K562 (cell line): Measurements from ENCODE around the gene LGALS7B. TPM values are rescaled to one million over a fixed set of nuclear protein-coding genes. Genes with fewer than 3 reads are reported as not detected.

Experiments used
- ATAC-seq: fragments of 200-7000 bp; cut with Tn5 transposase; 3 replicates; pipeline ENCODE4 v1.9.1; 2020; ENCODE audit warnings: moderate library complexity
- BruUV-seq: library from RNA; stranded (reverse); fragments of 400-500 nt; replicated peaks from 2 replicates; lab custom pipeline; 2021; lab: Mats Ljungman, UMichigan
- CTCF ChIA-PET: fragments of 300-600 bp; formaldehyde crosslinking; extraction: SDS; loops from one replicate; lab custom pipeline; 2021; ENCODE audit warnings: low intra/inter-chr PET ratio; lab: Yijun Ruan, JAX
- POLR2A ChIA-PET: fragments of 300-600, 350-650 bp; sonication (Branson Sonifier 250); formaldehyde crosslinking; extraction: SDS; loops from one replicate; lab custom pipeline; 2021; ENCODE audit warnings: antibody characterized with exemption, inconsistent platforms; lab: Yijun Ruan, JAX
- DNase-seq, 4 experiments: peaks; one replicate each; pipeline versions ENCODE4 v3.0.0 to v3.0.0-alpha.2; 2011 to 2018; ENCODE audit warnings: low spot score in 3 of 4, mixed read lengths in 3 of 4; ENCODE audit errors: extremely low read depth in 1 of 4
- FAIRE-seq: peaks from 2 replicates; lab custom pipeline; 2011; peaks lifted over from hg19 to GRCh38; lab: Jason Lieb, UNC
- H2AFZ ChIP-seq: 2 replicates; pipeline ENCODE4 v1.6.0; 2011; ENCODE audit warnings: low read depth, low read length, control low read depth, inconsistent platforms
- H3K27ac ChIP-seq: fragments of 200-600 bp; 3 replicates; pipeline ENCODE4 v1.8.0; 2011; ENCODE audit warnings: low read depth, mild to moderate bottlenecking, control low read depth, inconsistent platforms, low read length, moderate library complexity, mixed read lengths; ENCODE audit errors: extremely low read depth
- H3K27me3 ChIP-seq, 2 experiments: fragments of 300-600 bp in 1 of 2; 2 replicates in 1 of 2; 3 replicates in 1 of 2; pipeline versions ENCODE4 v1.6.0 to v1.8.0; 2011; ENCODE audit warnings: inconsistent platforms in 2 of 2, low read length in 2 of 2, mild to moderate bottlenecking in 1 of 2, mixed read lengths in 1 of 2, moderate library complexity in 1 of 2; ENCODE audit not compliant: control insufficient read depth in 2 of 2, insufficient read depth in 2 of 2
- H3K36me3 ChIP-seq: fragments of 300-600 bp; 3 replicates; pipeline ENCODE4 v1.8.0; 2011; ENCODE audit warnings: mild to moderate bottlenecking, low read length, inconsistent platforms; ENCODE audit not compliant: control insufficient read depth, insufficient read depth
- H3K4me1 ChIP-seq, 2 experiments: fragments of 200-600 bp in 1 of 2; replicated peaks in 1 of 2; 2 replicates in 1 of 2; 3 replicates in 1 of 2; pipeline versions ENCODE4 v1.5.1 to v1.8.0; 2011; ENCODE audit warnings: inconsistent platforms in 2 of 2, low read length in 2 of 2, mild to moderate bottlenecking in 1 of 2, mixed read lengths in 1 of 2, moderate library complexity in 1 of 2; ENCODE audit not compliant: control insufficient read depth in 2 of 2, insufficient read depth in 2 of 2
- H3K4me2 ChIP-seq: 2 replicates; pipeline ENCODE4 v1.6.1; 2011; ENCODE audit warnings: low read length, control low read depth, inconsistent platforms, mixed read lengths; ENCODE audit not compliant: insufficient read depth
- H3K4me3 ChIP-seq: fragments of 200-600 bp; sonication (generic), shearing (Covaris generic); 2 replicates; pipeline ENCODE4 v1.5.1; 2016; ENCODE audit warnings: control low read depth, inconsistent platforms
- H3K79me2 ChIP-seq: fragments of 200-600 bp; 3 replicates; pipeline ENCODE4 v1.8.0; 2011; ENCODE audit warnings: low read length, inconsistent platforms; ENCODE audit not compliant: control insufficient read depth, insufficient read depth
- H3K9ac ChIP-seq, 2 experiments: 2 replicates each; pipeline versions ENCODE4 v1.6.0 to v1.6.1; 2011; ENCODE audit warnings: low read depth in 2 of 2, low read length in 2 of 2, control low read depth in 1 of 2, inconsistent platforms in 1 of 2, mild to moderate bottlenecking in 1 of 2, mixed read lengths in 1 of 2; ENCODE audit not compliant: insufficient read depth in 1 of 2
- H3K9me1 ChIP-seq: one replicate; pipeline ENCODE4 v1.6.0; 2011; ENCODE audit warnings: inconsistent platforms, mild to moderate bottlenecking, low read length, moderate library complexity; ENCODE audit not compliant: control insufficient read depth, insufficient read depth
- H3K9me3 ChIP-seq: replicated peaks from 2 replicates; pipeline ENCODE4 v1.5.1; 2011; ENCODE audit warnings: low read depth, low read length, inconsistent platforms; ENCODE audit not compliant: control insufficient read depth, insufficient read depth
- H4K20me1 ChIP-seq: replicated peaks from 2 replicates; pipeline ENCODE4 v1.6.1; 2011; ENCODE audit warnings: low read length, inconsistent platforms, mixed read lengths; ENCODE audit not compliant: control insufficient read depth, insufficient read depth
- ARHGAP35 ChIP-seq: fragments of 450-650 bp; IDR thresholded peaks from 2 replicates; pipeline ENCODE4 v1.6.1; 2018; ENCODE audit not compliant: partially characterized antibody
- ATF7 ChIP-seq: fragments of 450-650 bp; IDR thresholded peaks from 2 replicates; pipeline ENCODE4 v1.7.1; 2014; ENCODE audit warnings: mild to moderate bottlenecking, moderate library complexity
- CBFA2T2 ChIP-seq: fragments of 450-650 bp; conservative IDR thresholded peaks from 2 replicates; pipeline ENCODE4 v1.6.1; 2017; ENCODE audit warnings: mild to moderate bottlenecking
- ESRRA ChIP-seq: fragments of 450-650 bp; IDR thresholded peaks from 2 replicates; pipeline ENCODE4 v1.6.1; 2014; ENCODE audit warnings: low read depth, mild to moderate bottlenecking, moderate library complexity, borderline replicate concordance
- FUS ChIP-seq: fragments of 200-400 bp; formaldehyde crosslinking; optimal IDR thresholded peaks from 2 replicates; pipeline ENCODE3; 2017; ENCODE audit warnings: low read depth, low read length
- ILK ChIP-seq: fragments of 450-650 bp; IDR thresholded peaks from 2 replicates; pipeline ENCODE4 v1.6.1; 2016; ENCODE audit warnings: missing genetic modification characterization, low read depth, mild to moderate bottlenecking, missing compliant biosample characterization, moderate library complexity, borderline replicate concordance
- MCM2 ChIP-seq: fragments of 450-650 bp; IDR thresholded peaks from 2 replicates; pipeline ENCODE4 v1.6.1; 2017; ENCODE audit warnings: low read depth, mild to moderate bottlenecking
- MIER1 ChIP-seq: fragments of 450-650 bp; IDR thresholded peaks from 2 replicates; pipeline ENCODE4 v1.6.1; 2016; ENCODE audit warnings: antibody characterized with exemption, mild to moderate bottlenecking, low read depth
- MTA2 ChIP-seq: fragments of 450-650 bp; IDR thresholded peaks from 2 replicates; pipeline ENCODE4 v1.6.1; 2016; ENCODE audit warnings: low read depth
- NCOR1 ChIP-seq: fragments of 450-650 bp; IDR thresholded peaks from 2 replicates; pipeline ENCODE4 v1.6.1; 2016; ENCODE audit warnings: mild to moderate bottlenecking, moderate library complexity
- SAP30 ChIP-seq: fragments of 200-600 bp; sonication (generic); IDR thresholded peaks from 2 replicates; pipeline ENCODE4 v1.6.1; 2012; ENCODE audit warnings: borderline replicate concordance, low read depth, mild to moderate bottlenecking, moderate library complexity, low read length, control low read depth, inconsistent platforms; ENCODE audit not compliant: insufficient read depth, poor library complexity, severe bottlenecking
- STAT5A ChIP-seq: IDR thresholded peaks from 2 replicates; pipeline ENCODE4 v1.6.1; 2012; ENCODE audit warnings: low read length, inconsistent platforms, borderline replicate concordance
- ZC3H8 ChIP-seq: fragments of 450-650 bp; IDR thresholded peaks from 2 replicates; pipeline ENCODE4 v1.6.1; 2017
- ZNF224 ChIP-seq: sonication (generic); formaldehyde crosslinking; IDR thresholded peaks from 2 replicates; pipeline ENCODE4 v1.8.0; 2022; ENCODE audit warnings: mild to moderate bottlenecking, missing genetic modification reagents
- ZNF785 ChIP-seq: fragments of 250-450 bp; sonication (Bioruptor Pico); IDR thresholded peaks from 2 replicates; pipeline ENCODE4 v1.4.0; 2020; ENCODE audit warnings: mild to moderate bottlenecking
- WGBS: fragments of 100-300 bp; shearing (Covaris generic); methylation state at CpG from one replicate; pipeline ENCODE4 v1.1.6; 2016; ENCODE audit warnings: low coverage, mixed read lengths; ENCODE audit not compliant: insufficient coverage; ENCODE audit errors: missing lambda C conversion rate; 5-methylcytosine and 5-hydroxymethylcytosine counted together
- in situ Hi-C: fragments of 300-500 bp; cut with MboI; formaldehyde crosslinking; loops from 4 replicates; pipeline ENCODE4 v1.15.0; 2018; ENCODE audit warnings: inconsistent platforms, mixed read lengths
- intact Hi-C: fragments of 100-400 bp; cut with micrococcal nuclease; formaldehyde crosslinking; loops from 2 replicates; pipeline ENCODE4 v1.14.2; 2022
- polyA plus RNA-seq, 8 experiments: library from polyadenylated mRNA; depleted of rRNA in 4 of 8; stranded (reverse) in 5 of 8; unstranded in 3 of 8; fragments of >200 nt; fragmentation: Nextera tagmentation in 2 of 8; fragmentation: Illumina TruSeq in 1 of 8; extraction: Ambion mirVana in 2 of 8; extraction: Trizol in 1 of 8; gene quantifications; 2 replicates each; pipeline versions ENCODE4 v1.2.1 to v1.2.3, GENCODE V29; 2011 to 2014; ENCODE audit warnings: inconsistent platforms in 1 of 8, missing spikeins in 1 of 8
- total RNA-seq, 7 experiments: library from RNA; depleted of rRNA in 6 of 7; stranded (reverse); fragments of >200 nt in 6 of 7; fragmentation: Illumina TruSeq in 2 of 7; extraction: Trizol in 2 of 7; gene quantifications; 2 replicates each; pipeline versions ENCODE4 v1.2.1 to v1.2.3, GENCODE V29; 2011 to 2021; ENCODE audit warnings: low replicate concordance in 1 of 7
- TF ChIP-seq, protein P1 (sequence below): fragments of 250-450 bp; sonication (Bioruptor Pico); IDR thresholded peaks from 2 replicates; pipeline ENCODE4 v1.8.0; 2021; ENCODE audit warnings: mild to moderate bottlenecking, moderate library complexity
- TF ChIP-seq, protein P2 (sequence below): fragments of 150-350 bp; IDR thresholded peaks from 2 replicates; pipeline ENCODE4 v1.6.1; 2014; ENCODE audit warnings: low read depth, mild to moderate bottlenecking, low read length, borderline replicate concordance

LGALS7B gene
- total and polyA plus RNA-seq, 9 of the 15 experiments (the other 6 are each of a cell fraction or from before 2014, with no cell fraction given), result not detected

GRCh38 chr19:38742296-38742695 is 46.7 kb upstream of the LGALS7B start:
- no TSS peak for BruUV-seq

More at GRCh38 chr19:38742296-38742695, 46.7 kb upstream of the LGALS7B start:
- no peak overlapping the region for H2AFZ ChIP-seq
- no peak for FAIRE-seq
- H4K20me1 ChIP-seq, result no peaks in the 10 kb centered on the region
- ChIA-PET POLR2A (interaction anchor here (0.6 to 1.5 kb wide), 3 partner anchors 90 to 133 kb away, joined by 3 to 5 read pairs (median 3); no protein-coding TSS in a partner anchor), CTCF (no interaction called here)
- no peaks in the 10 kb centered on the region for H3K9me1 ChIP-seq
- H3K4me3 ChIP-seq, result no peak overlapping the region
- no peaks in the 10 kb centered on the region for H3K27me3 ChIP-seq
- whole genome bisulfite sequencing, result 80% methylated on average over 8 of the region's 9 CpGs
- in situ Hi-C loops (no loop called here), intact Hi-C loops (no loop called here)
- no peak for DNase-seq
- H3K4me1 ChIP-seq, result peaks cover 18 to 38% of the 10 kb centered on the region in 2 experiments
- TF ChIP-seq, protein P1, sequence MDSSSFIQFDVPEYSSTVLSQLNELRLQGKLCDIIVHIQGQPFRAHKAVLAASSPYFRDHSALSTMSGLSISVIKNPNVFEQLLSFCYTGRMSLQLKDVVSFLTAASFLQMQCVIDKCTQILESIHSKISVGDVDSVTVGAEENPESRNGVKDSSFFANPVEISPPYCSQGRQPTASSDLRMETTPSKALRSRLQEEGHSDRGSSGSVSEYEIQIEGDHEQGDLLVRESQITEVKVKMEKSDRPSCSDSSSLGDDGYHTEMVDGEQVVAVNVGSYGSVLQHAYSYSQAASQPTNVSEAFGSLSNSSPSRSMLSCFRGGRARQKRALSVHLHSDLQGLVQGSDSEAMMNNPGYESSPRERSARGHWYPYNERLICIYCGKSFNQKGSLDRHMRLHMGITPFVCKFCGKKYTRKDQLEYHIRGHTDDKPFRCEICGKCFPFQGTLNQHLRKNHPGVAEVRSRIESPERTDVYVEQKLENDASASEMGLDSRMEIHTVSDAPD (CRISPR knock-in tag), result no peak
- TF ChIP-seq, protein P2, sequence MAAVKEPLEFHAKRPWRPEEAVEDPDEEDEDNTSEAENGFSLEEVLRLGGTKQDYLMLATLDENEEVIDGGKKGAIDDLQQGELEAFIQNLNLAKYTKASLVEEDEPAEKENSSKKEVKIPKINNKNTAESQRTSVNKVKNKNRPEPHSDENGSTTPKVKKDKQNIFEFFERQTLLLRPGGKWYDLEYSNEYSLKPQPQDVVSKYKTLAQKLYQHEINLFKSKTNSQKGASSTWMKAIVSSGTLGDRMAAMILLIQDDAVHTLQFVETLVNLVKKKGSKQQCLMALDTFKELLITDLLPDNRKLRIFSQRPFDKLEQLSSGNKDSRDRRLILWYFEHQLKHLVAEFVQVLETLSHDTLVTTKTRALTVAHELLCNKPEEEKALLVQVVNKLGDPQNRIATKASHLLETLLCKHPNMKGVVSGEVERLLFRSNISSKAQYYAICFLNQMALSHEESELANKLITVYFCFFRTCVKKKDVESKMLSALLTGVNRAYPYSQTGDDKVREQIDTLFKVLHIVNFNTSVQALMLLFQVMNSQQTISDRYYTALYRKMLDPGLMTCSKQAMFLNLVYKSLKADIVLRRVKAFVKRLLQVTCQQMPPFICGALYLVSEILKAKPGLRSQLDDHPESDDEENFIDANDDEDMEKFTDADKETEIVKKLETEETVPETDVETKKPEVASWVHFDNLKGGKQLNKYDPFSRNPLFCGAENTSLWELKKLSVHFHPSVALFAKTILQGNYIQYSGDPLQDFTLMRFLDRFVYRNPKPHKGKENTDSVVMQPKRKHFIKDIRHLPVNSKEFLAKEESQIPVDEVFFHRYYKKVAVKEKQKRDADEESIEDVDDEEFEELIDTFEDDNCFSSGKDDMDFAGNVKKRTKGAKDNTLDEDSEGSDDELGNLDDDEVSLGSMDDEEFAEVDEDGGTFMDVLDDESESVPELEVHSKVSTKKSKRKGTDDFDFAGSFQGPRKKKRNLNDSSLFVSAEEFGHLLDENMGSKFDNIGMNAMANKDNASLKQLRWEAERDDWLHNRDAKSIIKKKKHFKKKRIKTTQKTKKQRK, result no peak
- no peak for TF ChIP-seq MCM2
- TF ChIP-seq ESRRA, result no peak
- TF ChIP-seq ARHGAP35, result no peak
- TF ChIP-seq ZC3H8, result no peak
- TF ChIP-seq ATF7, result no peak
- TF ChIP-seq ZNF785 (CRISPR knock-in tag), result no peak
- no peak for TF ChIP-seq FUS
- no peak for TF ChIP-seq STAT5A
- no peak for TF ChIP-seq ILK (tag)
- TF ChIP-seq MIER1, result no peak
- no peak for TF ChIP-seq NCOR1
- no peak for TF ChIP-seq ZNF224 (CRISPR knock-in tag)
- no peak for TF ChIP-seq SAP30
- TF ChIP-seq MTA2, result no peak
- no peak for TF ChIP-seq CBFA2T2
- H3K79me2 ChIP-seq, result peaks cover 6% of the 10 kb centered on the region; the same call in 1 of the 3 replicates
- H3K36me3 ChIP-seq, result no peaks in the 10 kb centered on the region
- H3K9ac ChIP-seq, result no peak overlapping the region; a peak in 1 of 4 replicates
- no peak for ATAC-seq
- no peak overlapping the region for H3K4me2 ChIP-seq
- no peaks in the 10 kb centered on the region for H3K9me3 ChIP-seq
- H3K27ac ChIP-seq, result no peak overlapping the region
